Upper lobe of right lung (tissue), 1 donor: ENCODE measurements around the gene MAP3K21. TPM values are rescaled to one million over a fixed set of nuclear protein-coding genes. Genes with fewer than 3 reads are reported as not detected.

Experiments
- ATAC-seq: fragments of 200-7000 bp; cut with Tn5 transposase; one replicate; pipeline ENCODE4 v1.9.1; 2020; ENCODE audit warnings: mild to moderate bottlenecking, moderate library complexity
- DNase-seq: peaks from one replicate; pipeline ENCODE4 v3.0.0-alpha.2; 2020
- H3K27ac ChIP-seq: fragments of 200-600 bp; one replicate; pipeline ENCODE4 v1.8.0; 2022
- H3K27me3 ChIP-seq: fragments of 200-600 bp; one replicate; pipeline ENCODE4 v1.8.0; 2022; ENCODE audit warnings: mild to moderate bottlenecking
- H3K36me3 ChIP-seq: fragments of 200-600 bp; one replicate; pipeline ENCODE4 v1.8.0; 2022
- H3K4me1 ChIP-seq: fragments of 200-600 bp; one replicate; pipeline ENCODE4 v1.8.0; 2022
- H3K4me3 ChIP-seq: fragments of 200-600 bp; one replicate; pipeline ENCODE4 v1.8.0; 2022; ENCODE audit warnings: mild to moderate bottlenecking
- H3K9me3 ChIP-seq: fragments of 200-600 bp; one replicate; pipeline ENCODE4 v1.8.0; 2022
- intact Hi-C: fragments of 100-400 bp; cut with DNase I; formaldehyde crosslinking; loops from one replicate; pipeline ENCODE4 v1.11.0; 2022
- total RNA-seq: library from RNA; stranded (reverse); fragmentation: NEBNext Ultra II Directional; extraction: Animal tissue kit (Norgen Biotek cat#: 25700); gene quantifications from one replicate; pipeline ENCODE4 v1.2.1, GENCODE V29; 2021
- TF ChIP-seq, protein P1 (sequence below): fragments of 200-600 bp; IDR thresholded peaks from one replicate; pipeline ENCODE4 v1.8.0; 2022; ENCODE audit warnings: antibody characterized with exemption
- donor health status: DM: no; HTN: yes; CAD: no; lungs with severe emphysema.

The MAP3K21 gene
- total RNA-seq, 1 donor from 2014 or later = 9.1 TPM

DNA sequence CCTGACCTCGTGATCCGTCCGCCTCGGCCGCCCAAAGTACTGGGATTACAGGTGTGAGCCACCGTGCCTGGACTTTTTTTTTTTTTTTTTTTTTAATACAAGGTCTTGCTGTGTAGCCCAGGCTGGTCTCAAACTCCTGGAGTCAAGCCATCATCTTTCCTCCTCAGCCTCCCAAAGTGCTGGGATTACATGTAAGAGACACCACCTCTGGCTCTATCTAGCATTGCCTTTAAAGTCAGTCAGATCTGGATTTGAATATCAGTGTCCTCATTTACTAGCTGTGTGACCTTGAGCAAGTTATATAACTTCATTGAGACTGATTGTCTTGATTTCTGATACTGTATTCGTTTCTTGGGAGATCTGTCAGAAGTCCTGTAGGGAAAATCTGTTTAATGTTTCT lies 6.6 kb downstream of the MAP3K21 start:
- H3K4me3 ChIP-seq = no peak overlapping the region

DNA sequence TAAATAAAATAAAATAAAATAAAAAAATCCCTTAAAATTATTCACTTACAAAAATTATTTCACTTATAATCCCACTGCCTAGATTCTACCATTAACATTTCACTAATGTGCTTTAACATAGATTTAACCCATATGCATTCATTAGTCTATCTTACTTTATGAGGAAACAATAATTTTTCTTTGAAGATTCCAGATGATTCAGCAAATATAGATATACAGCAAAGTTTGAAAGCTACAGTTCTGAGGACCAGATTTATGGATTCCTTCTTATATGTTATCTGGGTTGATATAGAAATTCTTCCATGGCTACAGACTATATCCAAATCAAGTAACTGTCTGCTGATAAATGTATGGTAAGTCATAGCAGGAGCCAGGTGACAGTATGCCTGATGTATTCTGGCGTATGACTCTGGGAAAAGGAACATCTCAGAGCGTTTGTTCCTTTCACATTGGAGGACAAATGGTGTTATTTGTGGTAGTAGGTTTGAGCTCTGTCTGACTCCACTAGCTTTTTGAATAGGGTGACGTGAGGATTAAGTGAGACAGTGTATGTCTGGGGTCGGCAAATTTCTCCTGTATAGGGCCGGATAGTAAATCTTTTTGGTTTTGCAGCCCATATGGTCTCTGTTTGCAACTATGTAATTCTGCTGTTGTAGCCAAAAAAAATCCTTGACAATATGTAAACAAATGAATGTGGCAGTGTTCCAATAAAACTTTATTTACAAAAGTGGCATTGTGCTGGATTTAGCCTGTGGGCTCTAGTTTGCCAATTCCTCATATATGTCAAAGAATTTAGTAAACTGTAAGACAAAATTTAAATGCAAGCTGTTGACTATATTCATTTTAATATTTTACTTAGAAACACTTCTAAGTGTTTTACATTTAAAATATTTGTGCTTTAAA lies 9.3 kb downstream of the MAP3K21 start:
- Histone ChIP-seq H3K27ac (no peak overlapping the region), H3K4me1 (no peaks in the 10 kb centered on the region), H3K36me3 (no peaks in the 10 kb centered on the region), H3K27me3 (no peaks in the 10 kb centered on the region), H3K4me3 (no peak overlapping the region), H3K9me3 (no peaks in the 10 kb centered on the region)
- ATAC-seq = no peak
- DNase-seq = no peak
- intact Hi-C loops = no loop called here
- TF ChIP-seq, protein P1, sequence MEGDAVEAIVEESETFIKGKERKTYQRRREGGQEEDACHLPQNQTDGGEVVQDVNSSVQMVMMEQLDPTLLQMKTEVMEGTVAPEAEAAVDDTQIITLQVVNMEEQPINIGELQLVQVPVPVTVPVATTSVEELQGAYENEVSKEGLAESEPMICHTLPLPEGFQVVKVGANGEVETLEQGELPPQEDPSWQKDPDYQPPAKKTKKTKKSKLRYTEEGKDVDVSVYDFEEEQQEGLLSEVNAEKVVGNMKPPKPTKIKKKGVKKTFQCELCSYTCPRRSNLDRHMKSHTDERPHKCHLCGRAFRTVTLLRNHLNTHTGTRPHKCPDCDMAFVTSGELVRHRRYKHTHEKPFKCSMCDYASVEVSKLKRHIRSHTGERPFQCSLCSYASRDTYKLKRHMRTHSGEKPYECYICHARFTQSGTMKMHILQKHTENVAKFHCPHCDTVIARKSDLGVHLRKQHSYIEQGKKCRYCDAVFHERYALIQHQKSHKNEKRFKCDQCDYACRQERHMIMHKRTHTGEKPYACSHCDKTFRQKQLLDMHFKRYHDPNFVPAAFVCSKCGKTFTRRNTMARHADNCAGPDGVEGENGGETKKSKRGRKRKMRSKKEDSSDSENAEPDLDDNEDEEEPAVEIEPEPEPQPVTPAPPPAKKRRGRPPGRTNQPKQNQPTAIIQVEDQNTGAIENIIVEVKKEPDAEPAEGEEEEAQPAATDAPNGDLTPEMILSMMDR = no peak

More for the DNA sequence above, 6.6 kb downstream of the MAP3K21 start:
- TF ChIP-seq, protein P1 = no peak
- no peak overlapping the region for H3K27ac ChIP-seq
- H3K27me3 ChIP-seq = peaks cover 6% of the 10 kb centered on the region
- intact Hi-C loops = no loop called here
- ATAC-seq (no peak), DNase-seq (no peak)
- H3K36me3 ChIP-seq = no peaks in the 10 kb centered on the region
- peaks cover 1% of the 10 kb centered on the region for H3K4me1 ChIP-seq
- H3K9me3 ChIP-seq = no peaks in the 10 kb centered on the region

DNA sequence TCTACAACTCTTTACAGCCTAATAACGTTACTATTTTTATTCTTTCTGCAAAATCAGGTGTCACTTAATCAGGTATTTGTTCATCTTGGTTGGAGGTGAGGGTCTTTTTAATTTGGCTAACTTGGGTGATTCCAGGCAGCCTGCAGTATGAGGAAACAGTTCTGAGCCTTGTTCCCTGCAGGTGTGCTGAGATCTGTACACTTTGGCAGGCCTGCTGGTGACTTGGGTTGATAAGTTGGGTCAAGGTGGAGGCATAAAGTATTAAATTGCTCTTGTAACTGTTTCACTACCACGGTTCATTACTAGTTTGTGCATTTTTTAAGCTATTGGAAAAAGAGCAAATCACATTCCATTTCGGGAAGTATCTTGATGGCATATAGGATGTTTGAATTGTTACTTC lies 10.0 kb downstream of the MAP3K21 start:
- TF ChIP-seq, protein P1 = no peak
- DNase-seq = no peak
- ATAC-seq = no peak

DNA sequence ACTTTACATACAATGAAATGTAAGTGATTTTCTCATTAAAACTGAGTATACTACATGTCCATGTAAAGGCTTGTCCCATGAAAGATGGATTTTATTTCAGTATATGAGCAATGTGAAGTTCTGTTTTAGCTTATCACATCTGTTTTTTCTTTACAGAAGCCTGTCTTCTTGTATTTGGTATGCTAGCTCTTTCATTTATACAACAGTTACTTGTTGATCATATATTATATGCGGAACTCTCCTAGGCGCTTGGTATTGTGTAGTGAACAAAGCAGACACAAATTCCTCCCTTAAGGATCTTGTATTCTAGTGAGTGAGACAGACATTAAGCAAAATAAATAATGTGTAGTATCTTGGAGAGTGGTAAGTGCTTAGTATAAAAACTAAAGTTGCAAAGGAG lies 10.6 kb downstream of the MAP3K21 start:
- no peaks in the 10 kb centered on the region for H3K4me1 ChIP-seq
- intact Hi-C loops = no loop called here
- no peaks in the 10 kb centered on the region for H3K36me3 ChIP-seq
- no peak overlapping the region for H3K4me3 ChIP-seq
- DNase-seq = no peak
- no peaks in the 10 kb centered on the region for H3K27me3 ChIP-seq
- no peak for ATAC-seq
- no peak overlapping the region for H3K27ac ChIP-seq
- H3K9me3 ChIP-seq = no peaks in the 10 kb centered on the region
- TF ChIP-seq, protein P1 = no peak

More for the DNA sequence above, 10.0 kb downstream of the MAP3K21 start:
- Histone ChIP-seq H3K27ac (no peak overlapping the region), H3K4me1 (no peaks in the 10 kb centered on the region), H3K9me3 (no peaks in the 10 kb centered on the region), H3K36me3 (no peaks in the 10 kb centered on the region), H3K4me3 (no peak overlapping the region), H3K27me3 (no peaks in the 10 kb centered on the region)
- intact Hi-C loops = no loop called here

DNA sequence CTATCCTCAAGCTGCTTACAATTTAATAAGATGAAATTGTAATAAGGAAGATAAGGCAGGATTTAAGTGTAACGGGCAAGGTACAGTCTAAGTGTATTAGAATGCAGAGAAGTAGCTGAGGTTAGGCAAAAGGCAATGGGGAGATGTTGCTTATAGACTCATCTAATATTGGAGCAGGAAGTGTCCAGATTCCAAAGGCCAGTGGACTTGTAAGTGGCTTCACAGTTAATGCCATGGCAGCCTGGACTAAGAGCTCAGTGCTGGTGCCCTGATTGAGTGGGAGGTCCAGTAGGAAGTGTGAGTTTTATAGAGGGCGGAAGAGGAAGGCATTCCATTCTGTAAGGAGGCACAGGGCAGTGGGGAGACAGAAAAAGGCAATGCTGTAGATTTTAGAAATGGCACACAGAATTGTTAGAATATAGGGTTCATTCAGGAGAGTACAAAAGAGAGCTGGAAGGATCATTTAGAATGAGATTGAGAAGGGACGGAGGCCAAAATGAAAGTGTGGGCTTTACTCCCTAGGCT lies 12.6 kb downstream of the MAP3K21 start:
- ATAC-seq = no peak
- Histone ChIP-seq H3K4me3 (no peak overlapping the region), H3K9me3 (no peaks in the 10 kb centered on the region), H3K4me1 (no peaks in the 10 kb centered on the region), H3K27me3 (no peaks in the 10 kb centered on the region), H3K36me3 (no peaks in the 10 kb centered on the region), H3K27ac (no peak overlapping the region)
- DNase-seq = no peak
- intact Hi-C loops = no loop called here
- TF ChIP-seq, protein P1 = no peak
